Measurements from ENCODE around the gene ESR1.
"Not testable (repeated sequence)": the region's sequence is repeated elsewhere in the genome, so short reads cannot be mapped to it uniquely, and the experiment has no call there.

The ESR1 gene

DNA sequence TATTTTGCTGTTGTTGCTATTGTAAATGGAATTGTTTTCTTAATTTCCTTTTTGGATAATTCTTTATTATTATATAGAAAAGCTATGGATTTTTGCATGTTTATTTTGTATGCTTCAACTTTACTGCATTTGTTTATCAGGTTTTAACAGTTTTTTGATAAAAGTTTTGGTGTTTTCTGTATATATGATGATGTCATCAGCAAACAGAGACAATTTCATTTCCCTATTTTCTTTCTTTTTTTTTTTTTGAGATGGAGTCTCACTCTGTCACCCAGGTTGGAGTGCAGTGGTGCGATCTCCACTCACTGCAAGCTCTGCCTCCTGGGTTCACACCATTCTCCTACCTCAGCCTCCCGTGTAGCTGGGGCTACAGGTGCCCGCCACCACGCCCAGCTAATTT, 156.9 kb downstream of the ESR1 start:
- not testable (repeated sequence) for DNase-seq (ENCODE audit: low read depth in 2 of 2, low spot score in 1 of 2)

DNA sequence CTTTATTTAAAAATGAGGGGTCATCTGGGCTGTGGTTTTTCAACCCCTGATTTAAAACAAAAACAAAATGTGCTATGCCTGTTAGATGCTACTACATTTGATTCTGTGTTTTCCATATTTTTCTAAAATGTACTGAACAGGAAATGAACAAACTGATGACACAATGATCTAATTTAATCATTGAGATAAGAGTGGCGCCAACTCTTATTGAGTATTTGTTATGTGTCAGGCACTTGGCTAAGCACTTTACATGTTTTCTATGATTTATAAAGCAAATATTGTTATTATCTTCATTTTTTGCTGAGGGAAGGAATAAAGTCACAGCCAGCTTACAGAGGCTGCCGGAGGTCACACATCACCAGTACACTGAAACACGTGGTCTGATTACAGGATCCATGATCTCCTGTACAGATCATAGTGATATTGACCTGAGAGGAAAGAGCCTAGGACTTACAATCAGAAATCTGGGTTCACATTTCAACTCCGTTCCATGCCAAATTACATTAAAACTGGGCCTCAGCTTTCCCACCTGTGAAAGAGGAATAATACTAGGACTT, 166.7 kb downstream of the ESR1 start:
- no peak for DNase-seq (ENCODE audit: low read depth in 2 of 2, low spot score in 1 of 2)

DNA sequence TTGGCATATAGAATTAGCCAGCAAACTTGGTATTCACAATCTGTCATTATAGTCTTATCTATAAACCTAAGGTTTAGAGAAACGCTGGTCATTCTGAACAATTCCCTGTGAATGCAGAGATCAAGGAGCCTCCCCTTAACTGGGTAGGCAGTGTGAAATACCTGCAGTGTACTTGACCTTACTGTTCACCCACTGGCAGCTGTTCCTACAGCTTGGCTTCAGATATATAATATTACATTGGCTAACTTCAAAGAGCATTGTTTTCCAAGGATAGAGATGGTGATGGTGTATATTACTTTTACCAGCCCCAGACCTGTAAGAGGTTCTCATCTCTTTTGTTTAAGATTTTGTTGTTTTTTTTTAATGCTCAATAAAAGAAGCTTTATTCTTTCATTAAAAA, 168.3 kb downstream of the ESR1 start:
- no peak for DNase-seq (ENCODE audit: low read depth in 2 of 2, low spot score in 1 of 2)

DNA sequence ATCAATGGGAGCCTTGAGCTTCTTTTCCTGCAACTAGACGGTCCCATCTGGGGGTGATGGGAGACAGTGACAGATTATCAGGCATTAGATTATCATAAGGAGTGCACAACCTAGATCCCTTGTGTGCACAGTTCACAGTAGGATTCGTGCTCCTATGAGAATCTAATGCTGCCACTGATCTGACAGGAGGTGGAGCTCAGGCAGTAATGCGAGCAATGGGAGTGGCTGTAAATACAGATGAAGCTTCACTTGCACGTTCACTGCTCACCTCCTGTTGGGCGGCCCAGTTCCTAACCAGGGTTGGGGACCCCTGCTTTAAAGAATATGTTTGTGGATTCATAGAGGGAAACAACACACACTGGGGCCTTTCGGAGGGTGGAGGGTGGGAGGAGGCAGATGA, 180.7 kb downstream of the ESR1 start:
- not testable (repeated sequence) for DNase-seq (ENCODE audit: low read depth in 2 of 2, low spot score in 1 of 2)

DNA sequence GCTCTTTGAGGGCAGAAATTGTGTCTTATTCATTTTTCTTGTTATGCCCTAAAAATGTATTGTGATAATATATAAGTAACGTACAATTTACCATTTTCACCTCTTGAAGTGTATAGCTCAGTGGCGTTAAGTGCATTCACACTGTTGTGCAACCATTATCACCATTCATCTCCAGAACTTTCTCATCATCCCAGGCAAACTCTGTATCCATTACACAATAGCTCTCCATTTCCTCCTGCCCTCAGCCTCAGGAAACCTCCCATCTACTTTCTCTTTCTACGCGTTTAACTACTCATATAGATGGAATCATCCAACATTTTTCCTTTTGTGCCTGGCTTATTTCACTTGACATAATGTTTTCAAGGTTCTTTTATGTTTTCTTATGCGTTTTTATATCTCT, 184.6 kb downstream of the ESR1 start:
- DNase-seq (ENCODE audit: low read depth in 2 of 2, low spot score in 1 of 2): no peak

DNA sequence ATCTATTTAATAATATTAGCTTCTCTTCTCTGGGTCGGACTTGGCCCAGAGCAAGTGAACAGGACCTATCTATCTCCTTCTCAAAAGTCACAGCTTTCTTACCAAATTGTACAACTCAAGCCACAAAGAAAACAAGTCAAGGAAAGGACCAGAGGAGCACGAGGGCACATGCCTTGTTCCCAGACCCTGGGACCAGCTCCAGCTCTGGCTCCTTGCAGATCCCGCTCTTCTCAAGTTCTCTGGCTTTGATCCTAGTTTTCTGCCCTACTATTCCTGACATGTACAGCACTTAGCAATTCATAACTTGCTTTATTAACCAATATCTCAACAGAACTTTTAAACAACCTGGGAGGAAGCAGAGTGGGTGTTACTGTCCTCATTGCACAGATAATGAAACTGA, 185.9 kb downstream of the ESR1 start:
- DNase-seq (ENCODE audit: low read depth in 2 of 2, low spot score in 1 of 2): no peak

DNA sequence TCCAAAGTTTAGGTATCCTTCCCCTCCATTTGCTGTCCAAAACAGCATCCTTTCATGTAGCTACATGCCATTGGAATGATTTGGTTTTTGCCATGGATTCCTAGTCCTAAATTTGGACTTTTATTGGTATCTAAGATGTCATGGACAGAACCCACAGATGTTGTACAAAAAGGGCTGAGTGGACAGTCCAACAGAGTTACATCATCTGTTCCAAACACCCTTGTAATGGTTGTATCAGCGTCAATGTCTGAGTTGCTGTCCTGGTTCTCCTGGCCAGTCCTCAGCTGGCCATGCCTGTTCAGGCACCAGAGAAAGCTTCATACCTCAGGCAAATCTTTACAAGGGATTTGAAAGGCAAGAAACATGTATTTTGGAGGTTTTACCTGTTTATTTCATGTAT, 191.3 kb downstream of the ESR1 start:
- DNase-seq (ENCODE audit: low read depth in 2 of 2, low spot score in 1 of 2): no peak

DNA sequence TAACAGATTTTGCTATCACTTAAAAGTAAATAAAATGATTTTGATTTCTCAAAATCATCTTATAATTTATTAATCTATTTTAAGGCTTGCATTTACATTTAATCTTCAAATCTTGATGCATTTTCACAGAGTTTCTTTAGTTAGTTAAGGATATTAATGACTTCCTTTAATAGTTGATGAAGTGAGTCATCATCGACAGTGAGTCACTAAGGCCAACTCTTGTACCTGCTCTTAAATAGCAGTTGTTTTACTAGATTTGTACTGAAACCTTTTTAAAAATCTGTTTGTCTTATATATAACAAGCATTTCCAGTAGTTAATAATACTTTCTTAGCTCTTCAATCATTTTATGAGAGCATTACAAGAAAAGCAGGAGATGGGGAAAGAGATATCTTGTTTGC, 191.7 kb downstream of the ESR1 start:
- no peak for DNase-seq (ENCODE audit: low read depth in 2 of 2, low spot score in 1 of 2)

DNA sequence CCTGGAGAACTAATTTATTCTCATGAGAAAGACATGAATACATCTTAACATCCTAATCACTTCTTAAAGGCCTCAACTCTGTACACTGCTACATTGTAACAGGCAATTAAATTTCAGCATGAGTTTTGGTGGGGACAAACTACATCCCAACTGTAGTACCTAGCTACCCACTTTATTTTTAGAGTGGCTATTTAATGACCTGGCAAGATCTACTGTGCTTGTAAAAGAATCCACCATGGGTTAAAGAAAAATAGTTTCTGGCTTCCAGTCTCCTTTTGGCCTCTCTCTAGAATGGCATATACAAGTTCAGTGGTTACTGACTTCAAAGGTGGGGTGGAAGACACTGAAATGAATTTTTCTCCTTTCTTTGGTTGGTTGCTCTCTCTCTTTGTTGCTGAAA, 193.9 kb downstream of the ESR1 start:
- no peak for DNase-seq (ENCODE audit: low read depth in 2 of 2, low spot score in 1 of 2)

DNA sequence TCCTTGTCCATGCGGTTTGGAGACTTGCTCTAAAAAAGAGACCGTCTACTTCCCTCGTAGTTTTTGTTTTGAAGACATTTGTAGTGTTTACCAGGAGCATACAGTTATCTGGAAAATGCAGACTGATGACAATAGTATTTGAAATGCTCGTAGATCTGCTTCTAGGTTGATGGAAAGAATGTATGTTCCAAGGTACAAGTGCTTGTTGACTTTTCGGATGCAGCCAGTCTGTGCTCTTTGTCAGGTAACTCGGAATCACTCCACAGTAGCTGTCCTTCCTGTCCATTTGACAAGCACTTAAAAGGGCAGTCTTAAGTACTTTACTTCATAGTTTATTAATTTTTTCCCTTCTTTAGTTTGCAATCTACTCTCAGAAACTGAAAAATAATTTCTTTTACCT, 194.8 kb downstream of the ESR1 start:
- DNase-seq (ENCODE audit: low read depth in 2 of 2, low spot score in 1 of 2): no peak

DNA sequence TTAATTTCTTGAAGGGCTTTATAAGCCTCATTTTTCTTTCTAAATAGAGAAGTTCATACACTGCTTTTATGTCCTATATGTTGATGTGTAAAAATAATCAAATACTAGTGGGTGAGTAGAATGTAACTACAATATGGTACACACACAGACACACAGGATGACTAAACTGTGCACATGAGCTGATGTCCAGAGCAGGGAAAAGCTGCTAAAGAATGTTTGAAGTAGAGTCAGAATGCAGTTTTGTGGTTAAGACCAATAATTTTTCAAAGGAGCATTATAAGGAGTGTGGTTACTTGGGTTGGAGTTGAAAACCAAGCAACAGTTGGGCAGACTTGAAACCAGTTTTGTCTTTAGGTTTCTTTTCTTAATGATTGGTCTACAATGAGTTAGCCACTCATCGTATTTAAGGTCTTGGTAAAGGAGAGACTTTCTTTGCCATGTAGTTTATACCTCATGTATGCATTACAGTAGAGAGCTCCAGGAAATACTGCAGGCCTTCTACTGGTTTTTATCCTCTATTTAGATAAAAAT, 196.6 kb downstream of the ESR1 start:
- DNase-seq (ENCODE audit: low read depth in 2 of 2, low spot score in 1 of 2): no peak

DNA sequence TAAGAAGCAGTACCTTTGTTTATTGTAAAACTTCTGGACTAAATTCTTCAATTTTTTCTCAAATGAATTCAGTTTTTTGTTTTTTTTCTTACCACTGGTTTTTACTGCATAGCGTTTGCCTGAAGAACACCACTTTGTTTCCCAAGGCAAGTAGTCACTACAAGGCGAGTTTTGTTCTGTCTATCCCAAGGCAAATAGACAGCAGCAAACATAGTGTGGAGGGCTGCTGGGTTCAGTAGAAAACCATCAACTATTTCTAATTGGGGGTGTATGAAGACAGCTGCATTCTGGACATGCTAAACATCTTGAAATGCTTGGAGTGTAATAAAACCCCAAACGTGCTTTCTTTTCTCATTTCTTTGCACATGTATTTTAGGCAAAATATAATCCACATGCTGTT, 197.4 kb downstream of the ESR1 start:
- no peak for DNase-seq (ENCODE audit: low read depth in 2 of 2, low spot score in 1 of 2)

DNA sequence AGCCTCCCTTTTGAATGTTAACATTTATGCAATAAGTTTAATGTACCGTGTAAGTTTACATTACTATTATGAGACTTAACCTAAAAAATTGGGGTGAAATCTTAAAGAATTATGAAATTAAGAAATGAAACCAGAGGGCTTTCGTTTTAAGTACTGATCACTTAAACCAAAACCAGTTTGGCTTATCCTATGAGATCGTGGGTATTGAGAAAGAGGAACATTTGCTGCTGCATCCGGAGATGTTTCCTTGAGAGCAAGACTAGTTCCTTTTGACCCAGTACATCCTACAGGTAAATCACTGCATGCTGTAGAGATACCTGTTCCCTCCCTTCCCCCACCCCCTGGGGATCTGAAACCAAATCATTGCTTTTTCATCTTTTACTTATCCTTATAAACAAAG, 201.3 kb downstream of the ESR1 start:
- no peak for DNase-seq (ENCODE audit: low read depth in 2 of 2, low spot score in 1 of 2)

DNA sequence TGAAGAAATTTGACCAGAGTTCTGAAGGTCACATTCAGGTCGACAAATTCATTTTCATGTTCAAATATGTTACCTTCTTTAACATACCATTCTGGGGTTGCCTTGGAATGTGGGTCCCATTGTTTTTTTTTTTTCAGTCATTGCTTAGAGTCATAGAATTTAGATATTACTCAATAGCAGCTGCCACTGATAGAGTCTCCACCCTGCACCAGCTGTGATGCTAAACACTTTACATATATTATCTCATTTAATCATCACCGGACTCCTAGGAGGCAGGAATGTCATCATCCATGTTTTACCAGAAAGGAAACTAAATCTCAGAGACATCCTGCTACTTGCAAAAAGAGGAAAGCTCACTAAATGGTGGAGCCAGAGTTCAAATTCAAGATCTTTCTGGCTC, 204.7 kb downstream of the ESR1 start:
- no peak for DNase-seq (ENCODE audit: low read depth in 2 of 2, low spot score in 1 of 2)

DNA sequence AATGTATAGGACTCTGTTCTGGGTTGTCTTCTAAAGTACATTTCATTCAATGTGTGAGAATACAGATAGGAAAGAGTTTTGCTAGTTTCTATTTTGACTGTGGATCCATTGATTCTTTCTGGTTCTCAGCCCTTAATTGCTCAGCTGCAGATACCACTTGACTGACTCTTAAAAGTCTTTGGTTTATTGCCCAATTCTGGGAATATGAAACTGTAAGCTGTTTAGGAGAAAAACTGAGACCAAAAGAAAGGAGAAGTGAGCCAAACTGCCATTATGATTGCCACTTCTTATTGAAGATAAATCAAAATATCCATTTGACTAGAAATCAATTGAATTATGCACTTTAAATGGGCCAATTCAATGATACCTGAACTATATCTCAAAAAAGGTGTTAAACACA, 211.4 kb downstream of the ESR1 start:
- DNase-seq (ENCODE audit: low read depth in 2 of 2, low spot score in 1 of 2): no peak

DNA sequence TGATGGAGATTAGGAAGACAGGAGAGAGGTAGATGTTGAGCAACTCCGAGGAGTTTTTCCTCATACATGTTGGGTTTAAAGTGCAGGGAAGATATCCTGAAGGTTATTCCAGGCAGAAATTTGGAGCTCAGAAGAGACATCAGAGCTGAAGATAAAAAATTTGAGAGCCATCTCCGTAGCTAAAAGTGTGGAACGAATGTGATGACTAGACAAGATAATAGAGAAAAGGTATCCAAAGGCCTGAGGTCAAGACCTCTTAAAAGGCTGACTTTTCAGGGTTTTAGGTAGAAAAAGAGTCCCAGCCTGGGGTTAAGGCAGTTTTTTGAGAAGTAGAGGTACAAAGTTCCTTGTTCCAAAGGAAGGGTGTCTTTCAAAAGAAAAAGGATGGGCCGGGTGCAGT, 214.8 kb downstream of the ESR1 start:
- no peak for DNase-seq (ENCODE audit: low read depth in 2 of 2, low spot score in 1 of 2)

DNA sequence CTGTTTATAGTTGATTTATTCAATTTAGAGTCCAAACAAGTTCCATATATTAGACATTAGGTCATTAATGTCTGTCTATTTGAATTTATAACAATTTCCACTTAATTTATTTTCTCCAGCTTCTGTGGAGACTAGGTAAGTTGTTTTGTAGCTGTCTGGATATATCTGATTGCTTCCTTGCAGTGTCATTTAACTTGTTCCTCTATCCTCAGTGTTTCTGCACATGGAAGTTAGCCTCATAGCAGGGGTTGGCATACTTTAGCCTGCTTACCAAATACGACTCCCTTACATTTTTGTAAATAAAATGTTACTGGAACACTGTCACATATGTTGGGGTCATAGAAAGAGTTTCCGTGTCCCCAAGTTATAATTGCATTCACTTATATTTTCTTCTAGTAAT, 216.1 kb downstream of the ESR1 start:
- no peak for DNase-seq (ENCODE audit: low read depth in 2 of 2, low spot score in 1 of 2)

DNA sequence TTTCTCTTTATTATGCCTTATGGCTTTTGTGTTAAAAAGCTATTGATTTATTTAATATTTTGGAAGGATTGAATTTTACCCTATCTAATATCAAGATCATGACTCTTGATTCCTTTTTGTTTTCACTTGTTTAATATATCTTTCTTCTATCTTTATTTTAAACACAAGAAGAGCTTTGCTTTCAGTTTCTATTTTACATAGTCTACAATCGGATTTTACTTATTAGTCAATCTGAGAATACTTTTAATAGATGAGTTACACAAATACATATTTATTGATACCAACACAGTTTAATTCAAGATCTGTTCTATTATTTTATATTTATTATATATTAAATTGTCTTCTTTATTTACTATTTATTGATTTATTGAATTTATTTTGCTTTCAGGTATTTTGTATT, 218.8 kb downstream of the ESR1 start:
- no peak for DNase-seq (ENCODE audit: low read depth in 2 of 2, low spot score in 1 of 2)

DNA sequence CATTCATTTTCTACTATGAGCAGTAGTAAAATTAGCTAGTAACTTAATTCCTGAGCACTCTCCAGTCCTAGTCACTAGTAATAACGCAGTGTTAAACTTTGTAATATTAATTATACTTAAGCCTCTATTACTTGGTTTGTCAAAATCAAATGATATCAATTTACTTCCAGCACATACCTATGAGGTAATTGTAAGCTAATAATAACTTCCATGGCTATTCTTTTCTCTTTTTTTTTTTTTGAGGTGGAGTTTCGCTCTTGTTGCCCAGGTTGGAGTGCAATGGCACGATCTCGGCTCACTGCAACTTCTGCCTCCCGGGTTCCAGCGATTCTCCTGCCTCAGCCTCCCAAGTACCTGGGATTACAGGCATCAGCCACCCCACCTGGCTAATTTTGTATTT, 219.3 kb downstream of the ESR1 start:
- DNase-seq (ENCODE audit: low read depth in 2 of 2, low spot score in 1 of 2): not testable (repeated sequence)

DNA sequence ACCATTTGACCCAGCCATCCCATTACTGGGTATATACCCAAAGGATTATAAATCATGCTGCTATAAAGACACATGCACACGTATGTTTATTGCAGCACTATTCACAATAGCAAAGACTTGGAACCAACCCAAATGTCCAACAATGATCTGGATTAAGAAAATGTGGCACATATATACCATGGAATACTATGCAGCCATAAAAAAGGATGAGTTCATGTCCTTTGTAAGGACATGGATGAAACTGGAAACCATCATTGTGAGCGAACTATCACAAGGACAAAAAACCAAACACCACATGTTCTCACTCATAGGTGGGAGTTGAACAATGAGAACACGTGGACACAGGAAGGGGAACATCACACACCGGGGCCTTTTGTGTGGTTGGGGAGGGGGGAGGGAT, 226.3 kb downstream of the ESR1 start:
- DNase-seq (ENCODE audit: low read depth in 2 of 2, low spot score in 1 of 2): not testable (repeated sequence)

DNA sequence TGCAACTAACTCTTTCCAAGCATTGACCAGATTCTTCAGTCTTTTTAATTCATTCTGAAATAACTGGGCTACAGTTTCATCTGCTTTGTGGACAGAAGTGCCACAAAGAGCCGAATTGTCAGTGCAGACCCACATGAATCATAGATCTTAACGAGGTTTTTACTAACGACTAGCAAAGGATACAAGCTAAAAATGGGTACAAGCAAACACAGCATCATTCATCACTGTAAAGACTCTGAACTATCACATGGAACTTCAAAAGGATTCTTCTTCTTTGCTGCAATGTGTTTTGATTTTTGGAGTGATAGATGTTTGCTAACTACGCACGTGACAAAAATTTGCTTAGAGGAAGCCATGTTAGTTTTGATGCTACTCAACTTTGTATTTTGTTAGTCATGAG, 227.1 kb downstream of the ESR1 start:
- DNase-seq (ENCODE audit: low read depth in 2 of 2, low spot score in 1 of 2): no peak

DNA sequence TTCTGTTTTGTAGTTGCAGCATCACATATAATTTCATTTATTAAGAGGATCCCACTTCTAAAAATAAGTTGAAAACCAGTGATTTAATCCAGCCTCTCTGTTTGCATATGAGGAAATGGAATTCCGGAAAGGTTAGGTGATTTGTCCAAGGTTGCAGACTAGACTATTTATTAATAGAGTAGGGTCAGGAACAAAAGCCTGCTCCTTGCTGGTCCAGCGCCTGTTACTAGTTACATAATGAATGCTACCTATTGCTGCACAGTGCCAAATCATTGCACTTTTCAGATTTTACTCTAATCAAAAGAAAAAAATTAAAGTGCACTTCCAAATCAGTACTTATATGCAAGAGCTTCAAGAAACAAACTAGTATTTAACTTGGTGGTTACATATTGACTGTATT, 238.6 kb downstream of the ESR1 start:
- no peak for DNase-seq (ENCODE audit: low read depth in 2 of 2, low spot score in 1 of 2)

DNA sequence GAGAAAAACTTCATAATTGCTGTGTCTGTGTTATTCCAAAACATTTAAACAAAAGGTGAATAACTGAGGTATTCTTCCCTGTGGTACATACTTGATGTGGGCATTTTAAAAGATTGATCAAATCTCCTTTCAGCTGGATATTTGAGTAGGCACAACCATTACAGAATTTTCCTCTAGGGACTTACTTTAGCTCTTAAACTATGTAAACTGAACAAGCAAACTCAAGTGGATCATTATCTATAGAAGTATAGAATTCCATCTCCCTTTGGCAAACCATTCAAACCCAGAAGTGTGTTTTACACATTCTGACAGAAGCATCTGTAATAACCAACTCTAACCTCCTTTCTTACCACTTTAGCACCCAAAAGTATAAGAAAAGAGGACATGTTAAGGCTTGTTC, 241.4 kb downstream of the ESR1 start:
- DNase-seq (ENCODE audit: low read depth in 2 of 2, low spot score in 1 of 2): no peak

DNA sequence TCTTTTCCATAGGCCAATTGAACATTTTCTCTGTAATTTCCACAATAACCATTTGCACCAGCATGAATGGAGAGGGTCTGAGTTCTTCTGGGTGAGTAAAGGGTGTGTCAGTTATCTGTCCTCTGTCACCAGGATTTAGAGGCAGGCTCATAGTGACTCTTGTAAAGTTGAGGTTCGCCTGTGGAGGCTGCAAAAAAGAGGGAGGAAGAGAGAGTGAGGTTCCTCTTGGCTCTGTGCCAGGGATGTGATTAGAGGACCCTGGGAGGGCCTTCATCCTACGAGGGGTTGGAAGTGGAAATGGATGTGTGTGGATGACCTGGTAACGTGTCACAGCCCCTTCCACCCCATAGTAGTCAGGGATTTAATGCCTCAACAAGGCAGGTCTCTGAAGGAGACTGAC, 242.0 kb downstream of the ESR1 start:
- DNase-seq (ENCODE audit: low read depth in 2 of 2, low spot score in 1 of 2): no peak
